H1 (cell line): ENCODE results near the gene LDLRAD4. TPM values are rescaled to one million over a fixed set of nuclear protein-coding genes. Genes with fewer than 3 reads are reported as not detected.

Experiments
- EZH2 ChIP-seq: fragments of 200-600 bp; sonication (generic); IDR thresholded peaks from 2 replicates; pipeline ENCODE4 v1.7.1; 2012; ENCODE audit warnings: low read depth, mild to moderate bottlenecking, moderate library complexity, low read length, inconsistent platforms; ENCODE audit not compliant: severe bottlenecking
- polyA plus RNA-seq, 7 experiments: library from polyadenylated mRNA; depleted of rRNA in 3 of 7; stranded (reverse) in 5 of 7; unstranded in 2 of 7; fragments of >200 nt in 5 of 7; fragments of 200-250 nt in 2 of 7; gene quantifications; 1 replicate in 5 of 7; 2 replicates in 1 of 7; 4 replicates in 1 of 7; pipeline versions ENCODE4 v1.2.1 to v1.2.3, GENCODE V29; 2011 to 2013; ENCODE audit warnings: missing spikeins in 2 of 7, mixed read lengths in 2 of 7
- total RNA-seq: library from RNA; stranded (reverse); fragmentation: NEBNext Ultra II Directional; extraction: Animal tissue kit (Norgen Biotek cat#: 25700); gene quantifications from 2 replicates; pipeline ENCODE4 v1.2.1, GENCODE V29; 2021

LDLRAD4 gene
- total and polyA plus RNA-seq, 2 of the 8 experiments (the other 6 are each of a cell fraction or from before 2014, with no cell fraction given): 0.77 to 1.4 TPM

GRCh38 chr18:13435586-13436333 lies 217.2 kb downstream of the LDLRAD4 start (continued):
- no peak for TF ChIP-seq EZH2
